SU-DHL-6 (cell line): ENCODE results near the gene ADAM10.

Experiments
- H2AFZ ChIP-seq: fragments of 200-600 bp; sonication (generic); 2 replicates; pipeline ENCODE4 v1.6.1; 2014; ENCODE audit warnings: low read depth, mild to moderate bottlenecking, moderate library complexity, mixed read lengths, antibody characterized with exemption, low read length; ENCODE audit not compliant: severe bottlenecking
- H3F3A ChIP-seq: fragments of 200-600 bp; shearing (Covaris generic); 2 replicates; pipeline ENCODE4 v1.6.0; 2016; ENCODE audit warnings: antibody characterized with exemption, mild to moderate bottlenecking; ENCODE audit not compliant: insufficient read depth
- H3K27ac ChIP-seq: fragments of 200-600 bp; sonication (generic); 2 replicates; pipeline ENCODE4 v1.5.1; 2016; ENCODE audit warnings: low read depth, mild to moderate bottlenecking, low read length, moderate library complexity, mixed read lengths
- H3K27me3 ChIP-seq: fragments of 200-600 bp; sonication (generic), shearing (Covaris generic); 2 replicates; pipeline ENCODE4 v1.6.0; 2014; ENCODE audit warnings: mild to moderate bottlenecking, low read length
- H3K36me3 ChIP-seq: fragments of 200-600 bp; sonication (generic); 2 replicates; pipeline ENCODE4 v1.6.1; 2014; ENCODE audit warnings: mild to moderate bottlenecking, low read length, mixed read lengths
- H3K4me2 ChIP-seq: fragments of 300-600, 200-600 bp; shearing (Covaris generic), sonication (generic); 2 replicates; pipeline ENCODE4 v1.6.0; 2014; ENCODE audit warnings: low read length, low read depth, mild to moderate bottlenecking; ENCODE audit not compliant: poor library complexity, severe bottlenecking
- H3K4me3 ChIP-seq: fragments of 200-600 bp; sonication (generic); 2 replicates; pipeline ENCODE4 v1.5.1; 2014; ENCODE audit warnings: antibody characterized with exemption, low read length, mild to moderate bottlenecking, mixed read lengths; ENCODE audit not compliant: insufficient read depth, poor library complexity, severe bottlenecking
- H3K79me2 ChIP-seq: fragments of 200-600 bp; sonication (generic); 2 replicates; pipeline ENCODE4 v1.6.1; 2014; ENCODE audit warnings: mild to moderate bottlenecking, low read length, moderate library complexity; ENCODE audit not compliant: insufficient read depth
- H3K9ac ChIP-seq: fragments of 200-600 bp; sonication (generic); 2 replicates; pipeline ENCODE4 v1.7.0; 2014; ENCODE audit warnings: mild to moderate bottlenecking, low read length
- H3K9me2 ChIP-seq: fragments of 200-600 bp; sonication (generic); replicated peaks from 2 replicates; pipeline ENCODE4 v1.6.1; 2014; ENCODE audit warnings: low read length; ENCODE audit not compliant: insufficient read depth
- H3K9me3 ChIP-seq: fragments of 200-600 bp; sonication (generic); 2 replicates; pipeline ENCODE4 v1.6.1; 2014; ENCODE audit warnings: low read length, mixed read lengths; ENCODE audit not compliant: insufficient read depth
- H4K20me1 ChIP-seq: fragments of 200-600 bp; sonication (generic); 2 replicates; pipeline ENCODE4 v1.6.1; 2014; ENCODE audit warnings: low read depth, mild to moderate bottlenecking, antibody characterized with exemption, low read length, moderate library complexity, mixed read lengths
- CTCF ChIP-seq: fragments of 200-600 bp; sonication (generic); IDR thresholded peaks from one replicate; pipeline ENCODE4 v1.5.1; 2017; ENCODE audit warnings: antibody characterized with exemption, mild to moderate bottlenecking, low read length, moderate library complexity; ENCODE audit not compliant: insufficient read depth, poor library complexity, severe bottlenecking
- EZH2phosphoT487 ChIP-seq: fragments of 200-600 bp; sonication (generic), shearing (Covaris generic); conservative IDR thresholded peaks from 2 replicates; pipeline ENCODE4 v1.6.1; 2018; ENCODE audit warnings: mild to moderate bottlenecking, antibody characterized with exemption, low read length, moderate library complexity, mixed read lengths

The ADAM10 gene

DNA sequence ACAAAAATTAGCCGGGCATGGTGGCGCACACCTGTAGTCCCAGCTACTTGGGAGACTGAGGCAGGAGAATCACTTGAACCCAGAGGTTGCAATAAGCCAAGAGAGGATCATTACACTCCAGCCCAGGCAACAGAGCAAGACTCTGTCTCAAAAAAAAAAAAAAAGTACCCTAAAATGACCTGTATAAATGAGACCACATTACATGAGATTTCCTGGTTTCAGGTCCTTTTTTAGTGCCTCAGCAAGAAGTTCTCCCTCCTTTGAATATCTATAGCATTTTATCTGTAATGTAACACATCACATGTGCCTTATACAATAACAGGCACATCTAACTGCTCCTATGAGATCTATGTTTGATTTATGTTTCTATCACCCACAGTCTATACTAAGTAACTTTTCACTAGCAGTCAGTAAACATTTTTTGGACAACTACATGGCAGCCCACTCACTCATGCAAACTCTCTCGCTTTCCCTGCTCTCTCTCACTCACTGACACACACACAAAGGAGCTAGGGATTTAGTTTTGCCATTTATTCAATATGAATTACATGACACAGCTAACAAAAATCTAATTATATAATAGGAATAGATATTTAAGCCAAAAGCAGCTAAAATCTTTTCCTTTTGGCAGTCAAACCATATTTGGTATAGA lies 34.1 kb downstream of the ADAM10 start:
- 0 out of 2 replicates have a peak, but pooled peaks cover 5% of the 10 kb centered on the region for H3F3A ChIP-seq
- 0 out of 2 replicates have a peak, but pooled peaks cover 4% of the 10 kb centered on the region for H4K20me1 ChIP-seq
- H3K9me2 ChIP-seq = no peaks in the 10 kb centered on the region
- peaks cover 5% of the 10 kb centered on the region; the same call in 1 of the 2 replicates for H3K79me2 ChIP-seq
- no peak overlapping the region for H3K27ac ChIP-seq
- no peaks in the 10 kb centered on the region for H3K27me3 ChIP-seq
- TF ChIP-seq EZH2phosphoT487 = no peak
- TF ChIP-seq CTCF = no peak
- peaks cover 4% of the 10 kb centered on the region; the same call in 1 of the 2 replicates for H3K36me3 ChIP-seq
- H3K9me3 ChIP-seq = no peaks in the 10 kb centered on the region
- H3K4me2 ChIP-seq = no peak overlapping the region
- H3K9ac ChIP-seq = no peak overlapping the region
- H3K4me3 ChIP-seq = no peak overlapping the region
- H2AFZ ChIP-seq = no peak overlapping the region

DNA sequence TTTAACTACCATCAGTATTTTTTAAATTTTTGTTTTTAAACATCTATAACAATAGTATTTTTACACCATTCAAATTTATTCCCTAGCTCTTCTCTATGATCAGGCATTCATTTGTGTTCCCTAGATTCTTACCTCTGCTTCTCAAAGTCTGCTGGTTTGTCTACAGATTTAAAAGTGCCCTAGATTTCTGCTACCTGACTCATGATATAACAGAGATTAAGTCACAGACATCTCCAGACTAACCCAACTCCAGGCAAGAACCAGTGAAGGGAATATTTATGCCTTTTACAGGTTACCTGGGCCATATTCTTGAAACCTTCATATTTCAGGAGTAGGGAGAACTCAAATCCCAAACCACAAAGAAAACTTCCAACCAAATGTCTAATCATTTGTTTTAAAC lies 38.8 kb downstream of the ADAM10 start:
- no peak overlapping the region for H3K27ac ChIP-seq
- no peaks in the 10 kb centered on the region for H3F3A ChIP-seq
- 0 out of 2 replicates have a peak, but pooled peaks cover 4% of the 10 kb centered on the region for H4K20me1 ChIP-seq
- H3K27me3 ChIP-seq = no peaks in the 10 kb centered on the region
- TF ChIP-seq EZH2phosphoT487 (no peak), CTCF (no peak)
- H3K9ac ChIP-seq = no peak overlapping the region
- H3K9me2 ChIP-seq = no peaks in the 10 kb centered on the region
- H3K36me3 ChIP-seq = no peaks in the 10 kb centered on the region
- H3K4me2 ChIP-seq = no peak overlapping the region
- H3K79me2 ChIP-seq = peaks cover 21% of the 10 kb centered on the region; the same call in 1 of the 2 replicates
- H3K9me3 ChIP-seq = no peaks in the 10 kb centered on the region
- no peak overlapping the region for H2AFZ ChIP-seq
- H3K4me3 ChIP-seq = no peak overlapping the region

GRCh38 chr15:58707397-58707796 lies 42.1 kb downstream of the ADAM10 start:
- H4K20me1 ChIP-seq = 0 out of 2 replicates have a peak, but pooled peaks cover 4% of the 10 kb centered on the region

More at GRCh38 chr15:58707397-58707796, 42.1 kb downstream of the ADAM10 start:
- Histone ChIP-seq H3K4me3 (no peak overlapping the region), H3K27ac (no peak overlapping the region), H2AFZ (no peak overlapping the region), H3K9me2 (no peaks in the 10 kb centered on the region), H3K9me3 (no peaks in the 10 kb centered on the region), H3K79me2 (peaks cover 29% of the 10 kb centered on the region; the same call in 1 of the 2 replicates), H3K4me2 (no peak overlapping the region), H3K27me3 (no peaks in the 10 kb centered on the region), H3K9ac (no peak overlapping the region), H3K36me3 (peaks cover 3% of the 10 kb centered on the region; the same call in 1 of the 2 replicates), H3F3A (no peaks in the 10 kb centered on the region)
- TF ChIP-seq EZH2phosphoT487 (no peak), CTCF (no peak)
